Choroid plexus epithelial cell (primary cell): ENCODE data around the gene TOMM40L.

ENCODE experiments used
- DNase-seq: peaks from one replicate; pipeline ENCODE4 v3.0.0-alpha.2; 2010; ENCODE audit warnings: low read depth
- H3K4me3 ChIP-seq: 2 replicates; pipeline ENCODE4 v1.5.1; 2011; ENCODE audit warnings: low read depth, mild to moderate bottlenecking, control low read depth, low read length, moderate library complexity
- TF ChIP-seq, protein P1 (sequence below): conservative IDR thresholded peaks from 2 replicates; pipeline ENCODE4 v1.5.1; 2011; ENCODE audit warnings: low read depth, mild to moderate bottlenecking, control low read depth, inconsistent platforms, low read length, moderate library complexity

TOMM40L gene

DNA sequence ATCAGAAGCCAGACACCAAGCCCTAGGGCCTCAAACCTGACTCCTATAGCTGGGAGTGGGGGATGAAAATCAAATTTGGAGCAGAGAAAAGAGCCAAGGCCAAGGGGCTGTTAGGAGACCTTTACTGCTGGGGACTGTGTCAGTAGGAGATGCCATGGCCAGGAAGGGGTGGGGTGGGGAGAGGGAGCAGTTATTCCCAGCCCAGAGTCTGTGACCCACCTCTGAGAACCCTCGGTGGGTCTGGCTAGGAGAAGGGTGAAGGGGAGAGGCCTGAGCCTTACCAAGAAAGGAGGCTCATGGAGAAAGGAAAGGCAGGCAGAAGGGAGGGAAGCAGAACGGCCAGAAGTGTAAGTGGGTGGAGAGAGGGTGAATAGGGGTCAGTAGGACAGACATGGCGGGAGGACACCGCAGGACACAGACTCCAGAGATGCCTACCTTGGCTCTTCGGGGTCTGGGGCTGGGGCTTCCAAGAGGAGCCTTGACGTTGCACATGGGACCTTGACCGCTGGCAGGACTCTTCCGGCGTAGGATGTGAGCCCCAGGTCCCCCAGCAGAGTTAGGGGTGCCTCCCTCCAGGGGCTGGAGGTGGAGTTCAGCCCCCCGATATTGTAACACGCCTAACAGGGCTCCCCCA is 28.2 kb upstream of the TOMM40L start:
- H3K4me3 ChIP-seq, result peak overlapping the region; percentile 53
- DNase-seq, result no peak
- TF ChIP-seq, protein P1, sequence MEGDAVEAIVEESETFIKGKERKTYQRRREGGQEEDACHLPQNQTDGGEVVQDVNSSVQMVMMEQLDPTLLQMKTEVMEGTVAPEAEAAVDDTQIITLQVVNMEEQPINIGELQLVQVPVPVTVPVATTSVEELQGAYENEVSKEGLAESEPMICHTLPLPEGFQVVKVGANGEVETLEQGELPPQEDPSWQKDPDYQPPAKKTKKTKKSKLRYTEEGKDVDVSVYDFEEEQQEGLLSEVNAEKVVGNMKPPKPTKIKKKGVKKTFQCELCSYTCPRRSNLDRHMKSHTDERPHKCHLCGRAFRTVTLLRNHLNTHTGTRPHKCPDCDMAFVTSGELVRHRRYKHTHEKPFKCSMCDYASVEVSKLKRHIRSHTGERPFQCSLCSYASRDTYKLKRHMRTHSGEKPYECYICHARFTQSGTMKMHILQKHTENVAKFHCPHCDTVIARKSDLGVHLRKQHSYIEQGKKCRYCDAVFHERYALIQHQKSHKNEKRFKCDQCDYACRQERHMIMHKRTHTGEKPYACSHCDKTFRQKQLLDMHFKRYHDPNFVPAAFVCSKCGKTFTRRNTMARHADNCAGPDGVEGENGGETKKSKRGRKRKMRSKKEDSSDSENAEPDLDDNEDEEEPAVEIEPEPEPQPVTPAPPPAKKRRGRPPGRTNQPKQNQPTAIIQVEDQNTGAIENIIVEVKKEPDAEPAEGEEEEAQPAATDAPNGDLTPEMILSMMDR, result no peak

GRCh38 chr1:161198194-161198896 is 27.5 kb upstream of the TOMM40L start:
- H3K4me3 ChIP-seq, result peak overlapping the region; percentile 53
- TF ChIP-seq, protein P1, result no peak
- peak; percentile 50 for DNase-seq

DNA sequence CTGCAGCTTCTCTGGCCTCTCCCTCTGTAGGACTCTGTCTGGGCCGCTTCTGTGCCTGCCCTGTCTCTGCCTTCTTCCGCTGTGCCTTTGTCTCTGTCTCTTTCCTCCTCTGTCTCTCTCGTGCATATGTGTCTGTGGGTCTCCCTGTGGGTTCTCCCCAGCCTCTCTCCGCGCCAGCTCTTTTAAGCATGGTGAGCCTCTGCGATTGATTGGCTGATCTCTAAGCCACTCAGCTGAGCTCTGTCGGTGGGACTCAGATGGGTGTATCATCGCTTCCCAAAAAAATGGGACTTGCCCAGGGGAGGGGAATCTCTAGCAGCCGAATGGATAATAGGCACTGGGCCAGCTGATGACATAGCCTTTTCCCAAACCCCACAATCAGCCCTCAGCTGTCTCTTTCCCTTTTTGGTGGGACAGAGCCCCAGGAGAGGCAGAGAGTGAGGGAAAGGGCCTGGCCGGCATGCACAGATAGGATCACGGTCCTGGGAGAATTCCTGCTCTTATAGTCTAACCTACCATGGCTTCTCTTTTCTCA is 26.9 kb upstream of the TOMM40L start, which contains the start of gene ADAMTS4:
Gene ADAMTS4 (minus strand): TSS at position 158 of the 535 bp plus-strand sequence. CDS start 427 bp downstream, outside the sequence.
- peak; percentile 77 for DNase-seq
- peak within 1 kb of the TSS; percentile 53 for H3K4me3 ChIP-seq
- TF ChIP-seq, protein P1, result no peak

DNA sequence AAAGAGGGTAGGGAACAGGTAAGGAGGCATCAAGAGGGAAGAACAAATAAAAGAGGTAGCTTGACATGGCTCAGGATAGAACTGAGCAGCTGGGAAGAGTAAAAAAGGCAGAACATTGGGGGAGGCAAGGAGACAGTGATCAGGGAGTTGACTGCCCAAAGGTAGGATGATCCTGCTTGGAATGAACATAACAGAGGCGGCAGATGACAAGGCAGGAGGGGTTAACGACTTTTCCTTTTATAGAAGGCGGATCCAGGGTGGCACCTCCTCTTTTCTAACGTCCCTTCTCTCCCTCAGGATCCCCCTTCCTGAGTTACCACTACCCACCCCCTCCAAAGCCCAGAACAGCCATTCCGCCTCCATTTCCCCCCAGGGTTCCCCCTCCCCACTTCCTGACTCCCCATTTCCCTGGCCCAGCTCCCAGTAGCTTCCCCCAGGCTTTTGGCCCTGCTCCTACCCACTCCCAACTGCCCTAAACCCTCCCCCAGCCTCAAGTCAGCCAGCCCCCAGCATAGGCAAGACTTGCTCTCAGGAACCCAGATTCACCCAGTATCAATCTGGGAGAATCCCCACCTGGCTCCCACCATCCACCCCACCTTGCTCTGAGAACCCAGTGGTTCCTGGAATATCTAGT is 26.2 kb upstream of the TOMM40L start:
- no peak overlapping the region for H3K4me3 ChIP-seq
- DNase-seq, result no peak
- TF ChIP-seq, protein P1, result no peak

GRCh38 chr1:161200421-161200991 is 25.4 kb upstream of the TOMM40L start:
- TF ChIP-seq, protein P1, result no peak
- DNase-seq, result no peak
- no peak overlapping the region for H3K4me3 ChIP-seq

DNA sequence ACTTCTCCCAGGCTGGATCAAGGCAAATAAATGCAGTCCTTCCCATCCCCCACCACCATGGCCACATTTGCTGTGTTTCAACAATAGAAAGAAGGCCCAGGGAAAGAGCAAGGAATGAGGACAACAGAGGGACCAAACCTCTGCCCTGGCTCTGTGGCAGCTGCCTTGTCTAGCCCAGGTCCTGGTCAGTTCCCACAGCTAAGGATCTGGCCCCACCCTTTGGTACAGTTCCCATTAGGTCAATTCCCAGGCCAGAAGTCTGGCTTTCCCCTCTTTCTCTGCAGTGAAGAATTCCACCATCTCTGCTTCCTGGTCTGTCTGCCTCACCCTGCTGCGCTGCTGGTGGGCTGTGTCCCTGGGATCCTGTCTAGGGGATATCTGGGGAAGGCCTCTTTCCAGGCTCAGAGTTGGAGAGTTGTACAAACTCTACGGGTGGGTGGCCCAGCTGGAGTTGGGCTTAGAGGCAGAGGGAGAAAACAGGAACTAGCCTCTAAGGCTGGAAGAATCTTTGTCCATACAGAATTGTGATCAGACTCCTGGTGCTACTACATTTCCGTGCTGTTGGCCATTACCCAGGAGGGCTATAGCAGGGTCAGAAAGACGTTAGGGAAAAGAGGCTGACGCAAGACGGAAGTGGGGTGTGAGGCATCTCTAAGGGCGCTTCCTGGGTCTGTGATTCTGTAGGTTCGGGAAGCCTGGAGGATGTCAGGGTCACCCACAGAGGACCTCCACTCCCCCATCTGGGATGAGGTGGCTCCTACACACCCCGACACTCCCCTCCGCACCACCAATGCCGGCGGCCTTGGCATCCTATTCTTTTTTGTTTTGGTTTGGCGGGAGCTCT is 24.6 kb upstream of the TOMM40L start:
- TF ChIP-seq, protein P1, result no peak
- H3K4me3 ChIP-seq, result peak overlapping the region; percentile 92
- DNase-seq, result peak; percentile 78
